Common myeloid progenitor, CD34-positive (primary cell): ENCODE results near the gene GJA4.
"Not testable (repeated sequence)": the region's sequence is repeated elsewhere in the genome, so short reads cannot be mapped to it uniquely, and the experiment has no call there.

ENCODE experiments used
- CTCF ChIA-PET: fragments of 350-600 bp; sonication (Branson Sonifier 250); formaldehyde crosslinking; loops from one replicate; lab custom pipeline; 2021; ENCODE audit warnings: antibody characterized with exemption; lab: Charles Lee
- POLR2A ChIA-PET: fragments of 350-600 bp; sonication (Branson Sonifier 250); formaldehyde crosslinking; loops from one replicate; lab custom pipeline; 2021; ENCODE audit warnings: antibody characterized with exemption; lab: Charles Lee
- DNase-seq, 3 donors: peaks; one replicate each; pipeline versions ENCODE4 v3.0.0 to v3.0.0-alpha.2; 2013
- H3K27ac ChIP-seq, 2 experiments: 1 replicate in 1 of 2; 2 replicates in 1 of 2; pipeline ENCODE4 v1.7.0; 2013; ENCODE audit warnings: inconsistent platforms in 2 of 2, low read length in 2 of 2, mild to moderate bottlenecking in 2 of 2, low read depth in 1 of 2, moderate library complexity in 1 of 2; ENCODE audit not compliant: severe bottlenecking in 2 of 2, insufficient read depth in 1 of 2, poor library complexity in 1 of 2
- H3K27me3 ChIP-seq, 5 experiments: replicated peaks in 2 of 5; 1 replicate in 3 of 5; 2 replicates in 2 of 5; pipeline versions ENCODE4 v1.6.1 to v1.7.0; 2013; ENCODE audit warnings: low read length in 4 of 5, mild to moderate bottlenecking in 2 of 5, moderate library complexity in 2 of 5, inconsistent platforms in 1 of 5; ENCODE audit not compliant: insufficient read depth in 5 of 5, control insufficient read depth in 4 of 5
- H3K36me3 ChIP-seq, 4 experiments: 1 replicate in 2 of 4; 2 replicates in 2 of 4; pipeline versions ENCODE4 v1.6.1 to v1.7.0; 2013; ENCODE audit warnings: low read length in 3 of 4, control low read depth in 1 of 4, mild to moderate bottlenecking in 1 of 4; ENCODE audit not compliant: control insufficient read depth in 4 of 4, insufficient read depth in 4 of 4
- H3K4me1 ChIP-seq, 4 experiments: 1 replicate in 3 of 4; 2 replicates in 1 of 4; pipeline versions ENCODE4 v1.6.1 to v1.7.1; 2013; ENCODE audit warnings: low read length in 3 of 4, mild to moderate bottlenecking in 3 of 4, control low read depth in 1 of 4, inconsistent platforms in 1 of 4, moderate library complexity in 1 of 4; ENCODE audit not compliant: control insufficient read depth in 4 of 4, insufficient read depth in 4 of 4; ENCODE audit errors: control extremely low read depth in 1 of 4
- H3K4me3 ChIP-seq, 7 experiments: 1 replicate in 4 of 7; 2 replicates in 3 of 7; pipeline versions ENCODE4 v1.5.1 to v1.7.0; 2013; ENCODE audit warnings: mild to moderate bottlenecking in 7 of 7, low read length in 6 of 7, moderate library complexity in 6 of 7, inconsistent platforms in 2 of 7, low read depth in 2 of 7, control low read depth in 1 of 7; ENCODE audit not compliant: insufficient read depth in 4 of 7, control insufficient read depth in 1 of 7; ENCODE audit errors: extremely low read depth in 1 of 7
- H3K9me3 ChIP-seq, 5 experiments: 1 replicate in 4 of 5; 2 replicates in 1 of 5; pipeline versions ENCODE4 v1.6.1 to v1.7.1; 2013; ENCODE audit warnings: low read length in 4 of 5, mild to moderate bottlenecking in 2 of 5, inconsistent platforms in 1 of 5, low read depth in 1 of 5, moderate library complexity in 1 of 5; ENCODE audit not compliant: control insufficient read depth in 4 of 5, insufficient read depth in 2 of 5; ENCODE audit errors: control extremely low read depth in 1 of 5
- WGBS: methylation state at CpG from one replicate; pipeline ENCODE4 v1.1.5; 2013; ENCODE audit not compliant: insufficient coverage; 5-methylcytosine and 5-hydroxymethylcytosine counted together

The GJA4 gene

GRCh38 chr1:34816778-34817177, 24.0 kb downstream of the GJA4 start:
- Histone ChIP-seq H3K9me3 (peaks cover 0 to 3% (median 0%) of the 10 kb centered on the region in 5 experiments), H3K27me3 (peaks cover 0 to 3% (median 0%) of the 10 kb centered on the region in 5 experiments), H3K36me3 (no peaks in the 10 kb centered on the region), H3K27ac (no peak overlapping the region), H3K4me1 (peaks cover 0 to 2% (median 0%) of the 10 kb centered on the region in 4 experiments), H3K4me3 (no peak overlapping the region)
- ChIA-PET POLR2A (interaction anchor here (0.7 kb wide), 1 partner anchor 9 kb away, joined by 3 read pairs; no protein-coding TSS in a partner anchor), CTCF (interaction anchor here (0.6 kb wide), 1 partner anchor 102 kb away, joined by 3 read pairs; no protein-coding TSS in a partner anchor)
- WGBS = no CpG with 5 or more reads among the region's 3 CpGs
- DNase-seq = no peak

- CTCF ChIA-PET, DNase-seq, H3K36me3 ChIP-seq, H3K4me3 ChIP-seq, POLR2A ChIA-PET, H3K27me3 ChIP-seq, H3K27ac ChIP-seq, H3K9me3 ChIP-seq, H3K4me1 ChIP-seq: not testable (repeated sequence)
- no CpG with 5 or more reads among the region's 2 CpGs for WGBS
Observed at GRCh38 chr1:34818862-34819261, 26.1 kb downstream of the GJA4 start.

GRCh38 chr1:34822202-34822601, 29.4 kb downstream of the GJA4 start:
- 20% methylated on average over 1 of the region's 3 CpGs for WGBS
- no peaks in the 10 kb centered on the region for H3K27me3 ChIP-seq
- no peaks in the 10 kb centered on the region for H3K36me3 ChIP-seq
- CTCF ChIA-PET = no interaction called here
- POLR2A ChIA-PET = no interaction called here
- H3K9me3 ChIP-seq = no peaks in the 10 kb centered on the region
- no peak for DNase-seq
- H3K4me3 ChIP-seq = no peak overlapping the region
- peaks cover 0 to 20% (median 5%) of the 10 kb centered on the region in 4 experiments for H3K4me1 ChIP-seq
- no peak overlapping the region for H3K27ac ChIP-seq

GRCh38 chr1:34824817-34825454, 32.1 kb downstream of the GJA4 start:
- Histone ChIP-seq H3K4me1 (peaks cover 0 to 45% (median 12%) of the 10 kb centered on the region in 4 experiments), H3K4me3 (no peak overlapping the region), H3K27ac (no peak overlapping the region), H3K27me3 (no peaks in the 10 kb centered on the region), H3K36me3 (no peaks in the 10 kb centered on the region), H3K9me3 (no peaks in the 10 kb centered on the region)
- ChIA-PET POLR2A (interaction anchor here (0.6 kb wide), 1 partner anchor 9 kb away, joined by 3 read pairs; no protein-coding TSS in a partner anchor), CTCF (interaction anchor here (2.2 kb wide), 1 partner anchor 19 kb away, joined by 6 read pairs; no protein-coding TSS in a partner anchor)
- WGBS = 100% methylated on average over 2 of the region's 3 CpGs
- DNase-seq = peak in 1 of 3 donors; percentile 4

- Histone ChIP-seq H3K36me3 (no peaks in the 10 kb centered on the region), H3K4me3 (no peak overlapping the region), H3K4me1 (peaks cover 0 to 47% (median 12%) of the 10 kb centered on the region in 4 experiments), H3K27me3 (no peaks in the 10 kb centered on the region), H3K27ac (no peak overlapping the region), H3K9me3 (no peaks in the 10 kb centered on the region)
- ChIA-PET POLR2A (interaction anchor here (0.5 to 0.6 kb wide), 2 partner anchors 8 to 9 kb away, joined by 3 read pairs; no protein-coding TSS in a partner anchor), CTCF (no interaction called here)
- DNase-seq = peak in 1 of 3 donors; percentile 55
- WGBS = 54% methylated on average over 5 of the region's 11 CpGs
Observed at GRCh38 chr1:34825455-34826091, 32.8 kb downstream of the GJA4 start.

- WGBS = 100% methylated on average over 2 of the region's 5 CpGs
- ChIA-PET POLR2A (no interaction called here), CTCF (interaction anchor here (0.5 to 1.4 kb wide), 3 partner anchors 10 to 22 kb away, joined by 3 read pairs; no protein-coding TSS in a partner anchor)
- DNase-seq = no peak
- Histone ChIP-seq H3K4me3 (no peak overlapping the region), H3K9me3 (no peaks in the 10 kb centered on the region), H3K27me3 (no peaks in the 10 kb centered on the region), H3K4me1 (peaks cover 0 to 39% (median 10%) of the 10 kb centered on the region in 4 experiments), H3K27ac (no peak overlapping the region), H3K36me3 (no peaks in the 10 kb centered on the region)
Observed at GRCh38 chr1:34827341-34827941, 34.6 kb downstream of the GJA4 start.
